NCI-H146 treated with DMSO at 0.1 percent for 48 hours (cell line): ENCODE data around the gene TLCD1.

Experiments used
- DNase-seq: peaks from one replicate; lab custom pipeline; 2025; ENCODE audit not compliant: unreplicated experiment; lab: John Stamatoyannopoulos, UW

TLCD1 gene

GRCh38 chr17:28689011-28689410 is 37.0 kb downstream of the TLCD1 start:
- DNase-seq = no peak

GRCh38 chr17:28688481-28688880 is 37.6 kb downstream of the TLCD1 start:
- DNase-seq = no peak

- no peak for DNase-seq
Observed at GRCh38 chr17:28686296-28686695, 39.7 kb downstream of the TLCD1 start.

- no peak for DNase-seq
Observed at GRCh38 chr17:28685366-28685765, 40.7 kb downstream of the TLCD1 start.

- no peak for DNase-seq
Observed at GRCh38 chr17:28684963-28685362, 41.1 kb downstream of the TLCD1 start.

- DNase-seq = no peak
Observed at GRCh38 chr17:28682655-28683054, 43.4 kb downstream of the TLCD1 start.

GRCh38 chr17:28675980-28676379 is 50.1 kb downstream of the TLCD1 start:
- DNase-seq = no peak

- no peak for DNase-seq
Observed at GRCh38 chr17:28675490-28675889, 50.5 kb downstream of the TLCD1 start.
